Caco-2 (cell line): ENCODE results near the gene SHLD1. TPM values are rescaled to one million over a fixed set of nuclear protein-coding genes. Genes with fewer than 3 reads are reported as not detected.

Experiments used
- BruUV-seq: library from RNA; stranded (reverse); fragments of 400-500 nt; replicated peaks from 2 replicates; lab custom pipeline; 2021; lab: Mats Ljungman, UMichigan
- CTCF ChIA-PET: fragments of 300-600 bp; sonication (Branson Sonifier 250); formaldehyde crosslinking; loops from one replicate; lab custom pipeline; 2022; ENCODE audit warnings: antibody characterized with exemption; lab: Charles Lee
- POLR2A ChIA-PET: fragments of 300-600 bp; sonication (Branson Sonifier 250); formaldehyde crosslinking; loops from one replicate; lab custom pipeline; 2022; ENCODE audit warnings: antibody characterized with exemption; lab: Charles Lee
- DNase-seq, 2 experiments: peaks; one replicate each; pipeline versions ENCODE4 v3.0.0 to v3.0.0-alpha.2; 2020 to 2022
- H3K27me3 ChIP-seq: replicated peaks from 2 replicates; pipeline ENCODE4 v1.6.0; 2011; ENCODE audit warnings: low read length; ENCODE audit not compliant: control insufficient read depth, insufficient read depth
- H3K36me3 ChIP-seq: 2 replicates; pipeline ENCODE4 v1.5.1; 2011; ENCODE audit warnings: low read length; ENCODE audit not compliant: control insufficient read depth, insufficient read depth
- H3K4me1 ChIP-seq: fragments of 250-450 bp; sonication (Bioruptor Pico); 2 replicates; pipeline ENCODE4 v1.5.1; 2020; ENCODE audit warnings: mild to moderate bottlenecking
- H3K4me3 ChIP-seq: 2 replicates; pipeline ENCODE4 v1.5.1; 2011; ENCODE audit warnings: low read depth, mild to moderate bottlenecking, control low read depth, low read length
- H3K9me3 ChIP-seq: fragments of 250-450 bp; sonication (Bioruptor Pico); 2 replicates; pipeline ENCODE4 v1.5.1; 2020; ENCODE audit warnings: mild to moderate bottlenecking, moderate library complexity
- H3K27ac Mint-ChIP-seq: one replicate; pipeline ENCODE4 v1.8.0; 2022; ENCODE audit warnings: mixed read lengths; ENCODE audit not compliant: unreplicated experiment
- H3K27me3 Mint-ChIP-seq: one replicate; pipeline ENCODE4 v1.8.0; 2022; ENCODE audit warnings: mixed read lengths; ENCODE audit not compliant: insufficient read depth, unreplicated experiment
- H3K36me3 Mint-ChIP-seq: one replicate; pipeline ENCODE4 v1.8.0; 2022; ENCODE audit warnings: mild to moderate bottlenecking, mixed read lengths; ENCODE audit not compliant: insufficient read depth, unreplicated experiment
- H3K4me1 Mint-ChIP-seq: one replicate; pipeline ENCODE4 v1.8.0; 2022; ENCODE audit warnings: low read depth, mixed read lengths; ENCODE audit not compliant: unreplicated experiment
- H3K4me3 Mint-ChIP-seq: one replicate; pipeline ENCODE4 v1.8.0; 2022; ENCODE audit warnings: mild to moderate bottlenecking, moderate library complexity, mixed read lengths; ENCODE audit not compliant: unreplicated experiment
- H3K9me3 Mint-ChIP-seq: one replicate; pipeline ENCODE4 v1.8.0; 2022; ENCODE audit warnings: mixed read lengths; ENCODE audit not compliant: unreplicated experiment
- CTCF ChIP-seq, 2 experiments: fragments of 200-600 bp in 1 of 2; IDR thresholded peaks; 1 replicate in 1 of 2; 2 replicates in 1 of 2; pipeline versions ENCODE4 v1.5.1 to v1.8.0; 2011 to 2022; ENCODE audit warnings: antibody characterized with exemption in 1 of 2, control low read depth in 1 of 2, inconsistent platforms in 1 of 2, low read depth in 1 of 2, low read length in 1 of 2, mild to moderate bottlenecking in 1 of 2, moderate library complexity in 1 of 2; ENCODE audit not compliant: insufficient read depth in 1 of 2, severe bottlenecking in 1 of 2, unreplicated experiment in 1 of 2
- intact Hi-C: fragments of 100-400 bp; cut with micrococcal nuclease; formaldehyde crosslinking; loops from one replicate; pipeline ENCODE4 v1.10.0; 2022; ENCODE audit not compliant: unreplicated experiment
- total RNA-seq: library from RNA; stranded (reverse); gene quantifications from 2 replicates; pipeline ENCODE4 v1.2.3, GENCODE V29; 2022

Gene SHLD1
- total RNA-seq, 1 experiment from 2014 or later = 4.8 TPM

GRCh38 chr20:5766085-5766764 lies 16.0 kb downstream of the SHLD1 start:
- Histone ChIP-seq H3K4me1 (peaks cover 14% of the 10 kb centered on the region), H3K27me3 (no peaks in the 10 kb centered on the region), H3K36me3 (no peaks in the 10 kb centered on the region), H3K4me3 (no peak overlapping the region), H3K9me3 (no peaks in the 10 kb centered on the region)
- H3K9me3 Mint-ChIP-seq = no peaks in the 10 kb centered on the region
- no peak overlapping the region for H3K27ac Mint-ChIP-seq
- no peak for TF ChIP-seq CTCF (IDR thresholded peaks at IDR 0.05; ENCODE audit: insufficient read depth in 1 of 2, low read depth in 1 of 2, low read length in 1 of 2, severe bottlenecking in 1 of 2, unreplicated experiment in 1 of 2)
- DNase-seq = no peak
- CTCF ChIA-PET = interaction anchor here (0.7 kb wide), 1 partner anchor 19 kb away, joined by 4 read pairs; no protein-coding TSS in a partner anchor
- no peak overlapping the region for H3K4me3 Mint-ChIP-seq
- H3K4me1 Mint-ChIP-seq = peaks cover 6% of the 10 kb centered on the region
- no peaks in the 10 kb centered on the region for H3K27me3 Mint-ChIP-seq
- intact Hi-C loops = no loop called here
- no TSS peak for BruUV-seq
- H3K36me3 Mint-ChIP-seq = peaks cover 6% of the 10 kb centered on the region
- POLR2A ChIA-PET = no interaction called here

GRCh38 chr20:5767493-5768098 lies 17.4 kb downstream of the SHLD1 start:
- no peak for DNase-seq
- Histone ChIP-seq H3K36me3 (no peaks in the 10 kb centered on the region), H3K4me3 (no peak overlapping the region), H3K27me3 (no peaks in the 10 kb centered on the region), H3K9me3 (no peaks in the 10 kb centered on the region), H3K4me1 (peaks cover 11% of the 10 kb centered on the region)
- intact Hi-C loops = no loop called here
- H3K27ac Mint-ChIP-seq = no peak overlapping the region
- ChIA-PET POLR2A (no interaction called here), CTCF (interaction anchor here (0.5 kb wide), 1 partner anchor 18 kb away, joined by 3 read pairs; no protein-coding TSS in a partner anchor)
- peaks cover 6% of the 10 kb centered on the region for H3K4me1 Mint-ChIP-seq
- no peaks in the 10 kb centered on the region for H3K27me3 Mint-ChIP-seq
- no peaks in the 10 kb centered on the region for H3K9me3 Mint-ChIP-seq
- BruUV-seq = no TSS peak
- H3K4me3 Mint-ChIP-seq = no peak overlapping the region
- peaks cover 6% of the 10 kb centered on the region for H3K36me3 Mint-ChIP-seq
- no peak for TF ChIP-seq CTCF (IDR thresholded peaks at IDR 0.05; ENCODE audit: insufficient read depth in 1 of 2, low read depth in 1 of 2, low read length in 1 of 2, severe bottlenecking in 1 of 2, unreplicated experiment in 1 of 2)

- H3K9me3 Mint-ChIP-seq = no peaks in the 10 kb centered on the region
- H3K4me1 Mint-ChIP-seq = peaks cover 6% of the 10 kb centered on the region
- ChIA-PET CTCF (no interaction called here), POLR2A (no interaction called here)
- Histone ChIP-seq H3K4me1 (no peaks in the 10 kb centered on the region), H3K9me3 (no peaks in the 10 kb centered on the region), H3K27me3 (no peaks in the 10 kb centered on the region), H3K4me3 (no peak overlapping the region), H3K36me3 (no peaks in the 10 kb centered on the region)
- H3K27ac Mint-ChIP-seq = no peak overlapping the region
- H3K4me3 Mint-ChIP-seq = no peak overlapping the region
- no peak for TF ChIP-seq CTCF (IDR thresholded peaks at IDR 0.05; ENCODE audit: insufficient read depth in 1 of 2, low read depth in 1 of 2, low read length in 1 of 2, severe bottlenecking in 1 of 2, unreplicated experiment in 1 of 2)
- BruUV-seq = no TSS peak
- H3K27me3 Mint-ChIP-seq = no peaks in the 10 kb centered on the region
- intact Hi-C loops = no loop called here
- no peaks in the 10 kb centered on the region for H3K36me3 Mint-ChIP-seq
- DNase-seq = no peak
Measured at GRCh38 chr20:5770231-5770986, 20.2 kb downstream of the SHLD1 start.
